SHP77 (cell line): ENCODE measurements around the gene PHF21B.
"Not testable (repeated sequence)": the region's sequence is repeated elsewhere in the genome, so short reads cannot be mapped to it uniquely, and the experiment has no call there.

ENCODE experiments used
- DNase-seq, 2 experiments: peaks; one replicate each; lab custom pipeline; 2025; lab: John Stamatoyannopoulos, UW

Gene PHF21B

GRCh38 chr22:44933666-44934453 is 75.9 kb downstream of the PHF21B start:
- no peak for DNase-seq

GRCh38 chr22:44932493-44932892 is 77.3 kb downstream of the PHF21B start:
- DNase-seq: no peak

GRCh38 chr22:44931766-44932165 is 78.0 kb downstream of the PHF21B start:
- no peak for DNase-seq

GRCh38 chr22:44931077-44931540 is 78.7 kb downstream of the PHF21B start:
- no peak for DNase-seq

- DNase-seq: no peak
Measured at GRCh38 chr22:44930711-44931035, 79.1 kb downstream of the PHF21B start.

- DNase-seq: no peak
Measured at GRCh38 chr22:44930016-44930710, 79.6 kb downstream of the PHF21B start.

GRCh38 chr22:44929359-44930015 is 80.3 kb downstream of the PHF21B start:
- DNase-seq: no peak

- no peak for DNase-seq
Measured at GRCh38 chr22:44928711-44929358, 81.0 kb downstream of the PHF21B start.

GRCh38 chr22:44928136-44928463 is 81.7 kb downstream of the PHF21B start:
- no peak for DNase-seq

- DNase-seq: no peak
Measured at GRCh38 chr22:44927463-44928135, 82.2 kb downstream of the PHF21B start.

GRCh38 chr22:44926491-44927415 is 83.1 kb downstream of the PHF21B start:
- DNase-seq: no peak

GRCh38 chr22:44926124-44926475 is 83.7 kb downstream of the PHF21B start:
- no peak for DNase-seq

GRCh38 chr22:44925465-44926123 is 84.2 kb downstream of the PHF21B start:
- DNase-seq: no peak

- no peak for DNase-seq
Measured at GRCh38 chr22:44924710-44925109, 85.1 kb downstream of the PHF21B start.

- DNase-seq: no peak
Measured at GRCh38 chr22:44924098-44924497, 85.7 kb downstream of the PHF21B start.

- DNase-seq: not testable (repeated sequence)
Measured at GRCh38 chr22:44921766-44922165, 88.0 kb downstream of the PHF21B start.

- no peak for DNase-seq
Measured at GRCh38 chr22:44920183-44920582, 89.6 kb downstream of the PHF21B start.

- no peak for DNase-seq
Measured at GRCh38 chr22:44919691-44920090, 90.1 kb downstream of the PHF21B start.

- no peak for DNase-seq
Measured at GRCh38 chr22:44918925-44919392, 90.8 kb downstream of the PHF21B start.

GRCh38 chr22:44918166-44918924 is 91.5 kb downstream of the PHF21B start:
- DNase-seq: no peak
